ENCODE measurements around the gene AOPEP. TPM values are rescaled to one million over a fixed set of nuclear protein-coding genes. Genes with fewer than 3 reads are reported as not detected.

Gene AOPEP
- total and polyA plus RNA-seq, 2 of the 13 experiments (the other 11 are each of a cell fraction or from before 2014, with no cell fraction given): 22.2 to 41.6 TPM

DNA sequence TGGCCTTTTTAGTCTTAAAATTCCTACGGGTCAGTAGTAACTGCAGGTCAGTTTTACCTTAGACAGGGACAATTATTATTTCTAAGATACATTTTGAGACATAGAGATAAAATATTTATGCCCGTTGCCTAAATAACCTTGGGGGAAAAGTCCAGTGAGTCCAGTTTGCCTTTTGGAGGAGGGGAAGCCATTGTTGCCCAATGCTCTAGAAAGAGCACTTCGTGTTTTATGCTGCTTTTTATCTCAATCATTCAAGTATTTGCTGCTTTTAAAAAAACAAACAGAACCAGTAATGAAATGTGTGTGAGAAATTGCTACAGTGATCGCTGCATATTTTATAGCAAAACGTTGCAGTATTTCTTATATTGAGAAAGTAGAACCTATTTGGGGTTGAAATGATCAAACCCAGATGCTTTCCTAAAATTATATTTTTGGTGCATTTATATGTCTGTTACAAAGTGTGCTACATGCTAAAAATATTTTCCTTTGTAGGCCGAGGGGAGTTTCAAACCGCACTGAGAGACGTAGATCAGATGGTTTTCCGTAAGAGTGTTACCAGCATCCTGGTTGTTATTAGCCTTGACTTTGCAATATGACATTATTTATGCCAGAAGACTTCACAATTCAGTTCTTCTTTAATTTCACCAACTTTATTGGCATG is 266.8 kb downstream of the AOPEP start (continued):
- no peak for TF ChIP-seq ZFP36 (IDR thresholded peaks at IDR 0.05; ENCODE audit: borderline replicate concordance, low read depth, low read length, partially characterized antibody)
- TF ChIP-seq, protein P1, sequence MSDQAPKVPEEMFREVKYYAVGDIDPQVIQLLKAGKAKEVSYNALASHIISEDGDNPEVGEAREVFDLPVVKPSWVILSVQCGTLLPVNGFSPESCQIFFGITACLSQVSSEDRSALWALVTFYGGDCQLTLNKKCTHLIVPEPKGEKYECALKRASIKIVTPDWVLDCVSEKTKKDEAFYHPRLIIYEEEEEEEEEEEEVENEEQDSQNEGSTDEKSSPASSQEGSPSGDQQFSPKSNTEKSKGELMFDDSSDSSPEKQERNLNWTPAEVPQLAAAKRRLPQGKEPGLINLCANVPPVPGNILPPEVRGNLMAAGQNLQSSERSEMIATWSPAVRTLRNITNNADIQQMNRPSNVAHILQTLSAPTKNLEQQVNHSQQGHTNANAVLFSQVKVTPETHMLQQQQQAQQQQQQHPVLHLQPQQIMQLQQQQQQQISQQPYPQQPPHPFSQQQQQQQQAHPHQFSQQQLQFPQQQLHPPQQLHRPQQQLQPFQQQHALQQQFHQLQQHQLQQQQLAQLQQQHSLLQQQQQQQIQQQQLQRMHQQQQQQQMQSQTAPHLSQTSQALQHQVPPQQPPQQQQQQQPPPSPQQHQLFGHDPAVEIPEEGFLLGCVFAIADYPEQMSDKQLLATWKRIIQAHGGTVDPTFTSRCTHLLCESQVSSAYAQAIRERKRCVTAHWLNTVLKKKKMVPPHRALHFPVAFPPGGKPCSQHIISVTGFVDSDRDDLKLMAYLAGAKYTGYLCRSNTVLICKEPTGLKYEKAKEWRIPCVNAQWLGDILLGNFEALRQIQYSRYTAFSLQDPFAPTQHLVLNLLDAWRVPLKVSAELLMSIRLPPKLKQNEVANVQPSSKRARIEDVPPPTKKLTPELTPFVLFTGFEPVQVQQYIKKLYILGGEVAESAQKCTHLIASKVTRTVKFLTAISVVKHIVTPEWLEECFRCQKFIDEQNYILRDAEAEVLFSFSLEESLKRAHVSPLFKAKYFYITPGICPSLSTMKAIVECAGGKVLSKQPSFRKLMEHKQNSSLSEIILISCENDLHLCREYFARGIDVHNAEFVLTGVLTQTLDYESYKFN (CRISPR knock-in tag; conservative IDR thresholded peaks at IDR 0.05): peak; percentile 71
- no peak for TF ChIP-seq PAWR (CRISPR knock-in tag; IDR thresholded peaks at IDR 0.05; ENCODE audit: borderline replicate concordance)
- TF ChIP-seq, protein P2, sequence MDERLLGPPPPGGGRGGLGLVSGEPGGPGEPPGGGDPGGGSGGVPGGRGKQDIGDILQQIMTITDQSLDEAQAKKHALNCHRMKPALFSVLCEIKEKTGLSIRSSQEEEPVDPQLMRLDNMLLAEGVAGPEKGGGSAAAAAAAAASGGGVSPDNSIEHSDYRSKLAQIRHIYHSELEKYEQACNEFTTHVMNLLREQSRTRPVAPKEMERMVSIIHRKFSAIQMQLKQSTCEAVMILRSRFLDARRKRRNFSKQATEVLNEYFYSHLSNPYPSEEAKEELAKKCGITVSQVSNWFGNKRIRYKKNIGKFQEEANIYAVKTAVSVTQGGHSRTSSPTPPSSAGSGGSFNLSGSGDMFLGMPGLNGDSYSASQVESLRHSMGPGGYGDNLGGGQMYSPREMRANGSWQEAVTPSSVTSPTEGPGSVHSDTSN (CRISPR knock-in tag; IDR thresholded peaks at IDR 0.05): no peak
- TF ChIP-seq, protein P3, sequence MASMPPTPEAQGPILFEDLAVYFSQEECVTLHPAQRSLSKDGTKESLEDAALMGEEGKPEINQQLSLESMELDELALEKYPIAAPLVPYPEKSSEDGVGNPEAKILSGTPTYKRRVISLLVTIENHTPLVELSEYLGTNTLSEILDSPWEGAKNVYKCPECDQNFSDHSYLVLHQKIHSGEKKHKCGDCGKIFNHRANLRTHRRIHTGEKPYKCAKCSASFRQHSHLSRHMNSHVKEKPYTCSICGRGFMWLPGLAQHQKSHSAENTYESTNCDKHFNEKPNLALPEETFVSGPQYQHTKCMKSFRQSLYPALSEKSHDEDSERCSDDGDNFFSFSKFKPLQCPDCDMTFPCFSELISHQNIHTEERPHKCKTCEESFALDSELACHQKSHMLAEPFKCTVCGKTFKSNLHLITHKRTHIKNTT (CRISPR knock-in tag; IDR thresholded peaks at IDR 0.05): no peak
- TF ChIP-seq NFKB2 (CRISPR knock-in tag; IDR thresholded peaks at IDR 0.05; ENCODE audit: borderline replicate concordance): no peak
- no peak for TF ChIP-seq SIX4 (CRISPR knock-in tag; IDR thresholded peaks at IDR 0.05)
- TF ChIP-seq POLR2AphosphoS5 (IDR thresholded peaks at IDR 0.05; ENCODE audit: low read depth, low read length): no peak
- TF ChIP-seq ZNF782 (CRISPR knock-in tag; IDR thresholded peaks at IDR 0.05; ENCODE audit: borderline replicate concordance): no peak
- TF ChIP-seq MXI1 (IDR thresholded peaks at IDR 0.05; ENCODE audit: borderline replicate concordance, low read depth, low read length): no peak
- TF ChIP-seq, protein P4, sequence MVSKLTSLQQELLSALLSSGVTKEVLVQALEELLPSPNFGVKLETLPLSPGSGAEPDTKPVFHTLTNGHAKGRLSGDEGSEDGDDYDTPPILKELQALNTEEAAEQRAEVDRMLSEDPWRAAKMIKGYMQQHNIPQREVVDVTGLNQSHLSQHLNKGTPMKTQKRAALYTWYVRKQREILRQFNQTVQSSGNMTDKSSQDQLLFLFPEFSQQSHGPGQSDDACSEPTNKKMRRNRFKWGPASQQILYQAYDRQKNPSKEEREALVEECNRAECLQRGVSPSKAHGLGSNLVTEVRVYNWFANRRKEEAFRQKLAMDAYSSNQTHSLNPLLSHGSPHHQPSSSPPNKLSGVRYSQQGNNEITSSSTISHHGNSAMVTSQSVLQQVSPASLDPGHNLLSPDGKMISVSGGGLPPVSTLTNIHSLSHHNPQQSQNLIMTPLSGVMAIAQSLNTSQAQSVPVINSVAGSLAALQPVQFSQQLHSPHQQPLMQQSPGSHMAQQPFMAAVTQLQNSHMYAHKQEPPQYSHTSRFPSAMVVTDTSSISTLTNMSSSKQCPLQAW (CRISPR knock-in tag; IDR thresholded peaks at IDR 0.05): no peak
- TF ChIP-seq STAG1 (CRISPR knock-in tag; IDR thresholded peaks at IDR 0.05): no peak
- TF ChIP-seq U2AF1 (optimal IDR thresholded peaks at IDR 0.05; ENCODE audit: low read depth, low read length): no peak
- TF ChIP-seq, protein P5, sequence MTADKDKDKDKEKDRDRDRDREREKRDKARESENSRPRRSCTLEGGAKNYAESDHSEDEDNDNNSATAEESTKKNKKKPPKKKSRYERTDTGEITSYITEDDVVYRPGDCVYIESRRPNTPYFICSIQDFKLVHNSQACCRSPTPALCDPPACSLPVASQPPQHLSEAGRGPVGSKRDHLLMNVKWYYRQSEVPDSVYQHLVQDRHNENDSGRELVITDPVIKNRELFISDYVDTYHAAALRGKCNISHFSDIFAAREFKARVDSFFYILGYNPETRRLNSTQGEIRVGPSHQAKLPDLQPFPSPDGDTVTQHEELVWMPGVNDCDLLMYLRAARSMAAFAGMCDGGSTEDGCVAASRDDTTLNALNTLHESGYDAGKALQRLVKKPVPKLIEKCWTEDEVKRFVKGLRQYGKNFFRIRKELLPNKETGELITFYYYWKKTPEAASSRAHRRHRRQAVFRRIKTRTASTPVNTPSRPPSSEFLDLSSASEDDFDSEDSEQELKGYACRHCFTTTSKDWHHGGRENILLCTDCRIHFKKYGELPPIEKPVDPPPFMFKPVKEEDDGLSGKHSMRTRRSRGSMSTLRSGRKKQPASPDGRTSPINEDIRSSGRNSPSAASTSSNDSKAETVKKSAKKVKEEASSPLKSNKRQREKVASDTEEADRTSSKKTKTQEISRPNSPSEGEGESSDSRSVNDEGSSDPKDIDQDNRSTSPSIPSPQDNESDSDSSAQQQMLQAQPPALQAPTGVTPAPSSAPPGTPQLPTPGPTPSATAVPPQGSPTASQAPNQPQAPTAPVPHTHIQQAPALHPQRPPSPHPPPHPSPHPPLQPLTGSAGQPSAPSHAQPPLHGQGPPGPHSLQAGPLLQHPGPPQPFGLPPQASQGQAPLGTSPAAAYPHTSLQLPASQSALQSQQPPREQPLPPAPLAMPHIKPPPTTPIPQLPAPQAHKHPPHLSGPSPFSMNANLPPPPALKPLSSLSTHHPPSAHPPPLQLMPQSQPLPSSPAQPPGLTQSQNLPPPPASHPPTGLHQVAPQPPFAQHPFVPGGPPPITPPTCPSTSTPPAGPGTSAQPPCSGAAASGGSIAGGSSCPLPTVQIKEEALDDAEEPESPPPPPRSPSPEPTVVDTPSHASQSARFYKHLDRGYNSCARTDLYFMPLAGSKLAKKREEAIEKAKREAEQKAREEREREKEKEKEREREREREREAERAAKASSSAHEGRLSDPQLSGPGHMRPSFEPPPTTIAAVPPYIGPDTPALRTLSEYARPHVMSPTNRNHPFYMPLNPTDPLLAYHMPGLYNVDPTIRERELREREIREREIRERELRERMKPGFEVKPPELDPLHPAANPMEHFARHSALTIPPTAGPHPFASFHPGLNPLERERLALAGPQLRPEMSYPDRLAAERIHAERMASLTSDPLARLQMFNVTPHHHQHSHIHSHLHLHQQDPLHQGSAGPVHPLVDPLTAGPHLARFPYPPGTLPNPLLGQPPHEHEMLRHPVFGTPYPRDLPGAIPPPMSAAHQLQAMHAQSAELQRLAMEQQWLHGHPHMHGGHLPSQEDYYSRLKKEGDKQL (CRISPR knock-in tag; IDR thresholded peaks at IDR 0.05; ENCODE audit: low read depth): no peak
- TF ChIP-seq, protein P6, sequence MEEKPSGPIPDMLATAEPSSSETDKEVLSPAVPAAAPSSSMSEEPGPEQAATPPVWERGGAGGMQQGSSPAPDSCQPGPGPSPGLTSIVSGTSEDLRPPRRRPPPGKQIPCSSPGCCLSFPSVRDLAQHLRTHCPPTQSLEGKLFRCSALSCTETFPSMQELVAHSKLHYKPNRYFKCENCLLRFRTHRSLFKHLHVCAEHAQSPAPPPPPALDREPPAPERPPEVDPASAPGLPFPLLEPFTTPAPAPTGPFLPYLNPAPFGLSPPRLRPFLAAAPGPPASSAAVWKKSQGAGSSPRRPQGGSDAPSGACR (CRISPR knock-in tag; IDR thresholded peaks at IDR 0.05): no peak
